WTC11 (cell line): ENCODE results near the gene WDR7.

ENCODE experiments used
- MXD4 ChIP-seq: fragments of 250-450 bp; sonication (Bioruptor Pico); IDR thresholded peaks from 2 replicates; pipeline ENCODE4 v1.8.0; 2021; ENCODE audit warnings: mild to moderate bottlenecking, moderate library complexity, borderline replicate concordance
- ZNF317 ChIP-seq: sonication (generic); formaldehyde crosslinking; IDR thresholded peaks from 2 replicates; pipeline ENCODE4 v1.8.1; 2023; ENCODE audit warnings: low read depth, mild to moderate bottlenecking, moderate library complexity, missing genetic modification reagents, borderline replicate concordance
- TF ChIP-seq, protein P1 (sequence below): fragments of 200-600 bp; IDR thresholded peaks from 2 replicates; pipeline ENCODE4 v1.8.0; 2022; ENCODE audit warnings: antibody characterized with exemption
- TF ChIP-seq, protein P2 (sequence below): sonication (generic); formaldehyde crosslinking; IDR thresholded peaks from 2 replicates; pipeline ENCODE4 v1.8.1; 2023; ENCODE audit warnings: mild to moderate bottlenecking, moderate library complexity, missing genetic modification reagents

DNA sequence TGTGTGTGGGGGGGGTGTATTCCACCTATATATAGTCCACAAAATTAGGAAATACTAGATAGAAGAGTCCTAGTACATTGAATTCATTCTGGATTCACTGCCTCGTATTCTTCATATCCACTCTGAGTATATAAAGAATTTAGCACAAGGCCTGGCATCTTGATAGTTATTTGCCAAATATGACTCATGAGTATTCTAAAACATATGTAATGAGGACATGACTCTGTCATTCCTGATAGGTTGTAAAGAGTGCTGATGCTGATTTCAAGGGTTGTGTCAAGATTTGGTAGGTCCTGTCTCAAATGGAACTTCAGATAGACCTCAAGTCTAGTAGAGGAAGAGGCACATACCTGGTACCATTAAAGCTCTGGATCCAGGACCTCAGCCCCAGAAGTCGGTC is 322.3 kb downstream of the WDR7 start:
- TF ChIP-seq MXD4 (CRISPR knock-in tag): no peak
- TF ChIP-seq, protein P1, sequence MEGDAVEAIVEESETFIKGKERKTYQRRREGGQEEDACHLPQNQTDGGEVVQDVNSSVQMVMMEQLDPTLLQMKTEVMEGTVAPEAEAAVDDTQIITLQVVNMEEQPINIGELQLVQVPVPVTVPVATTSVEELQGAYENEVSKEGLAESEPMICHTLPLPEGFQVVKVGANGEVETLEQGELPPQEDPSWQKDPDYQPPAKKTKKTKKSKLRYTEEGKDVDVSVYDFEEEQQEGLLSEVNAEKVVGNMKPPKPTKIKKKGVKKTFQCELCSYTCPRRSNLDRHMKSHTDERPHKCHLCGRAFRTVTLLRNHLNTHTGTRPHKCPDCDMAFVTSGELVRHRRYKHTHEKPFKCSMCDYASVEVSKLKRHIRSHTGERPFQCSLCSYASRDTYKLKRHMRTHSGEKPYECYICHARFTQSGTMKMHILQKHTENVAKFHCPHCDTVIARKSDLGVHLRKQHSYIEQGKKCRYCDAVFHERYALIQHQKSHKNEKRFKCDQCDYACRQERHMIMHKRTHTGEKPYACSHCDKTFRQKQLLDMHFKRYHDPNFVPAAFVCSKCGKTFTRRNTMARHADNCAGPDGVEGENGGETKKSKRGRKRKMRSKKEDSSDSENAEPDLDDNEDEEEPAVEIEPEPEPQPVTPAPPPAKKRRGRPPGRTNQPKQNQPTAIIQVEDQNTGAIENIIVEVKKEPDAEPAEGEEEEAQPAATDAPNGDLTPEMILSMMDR: no peak
- TF ChIP-seq, protein P2, sequence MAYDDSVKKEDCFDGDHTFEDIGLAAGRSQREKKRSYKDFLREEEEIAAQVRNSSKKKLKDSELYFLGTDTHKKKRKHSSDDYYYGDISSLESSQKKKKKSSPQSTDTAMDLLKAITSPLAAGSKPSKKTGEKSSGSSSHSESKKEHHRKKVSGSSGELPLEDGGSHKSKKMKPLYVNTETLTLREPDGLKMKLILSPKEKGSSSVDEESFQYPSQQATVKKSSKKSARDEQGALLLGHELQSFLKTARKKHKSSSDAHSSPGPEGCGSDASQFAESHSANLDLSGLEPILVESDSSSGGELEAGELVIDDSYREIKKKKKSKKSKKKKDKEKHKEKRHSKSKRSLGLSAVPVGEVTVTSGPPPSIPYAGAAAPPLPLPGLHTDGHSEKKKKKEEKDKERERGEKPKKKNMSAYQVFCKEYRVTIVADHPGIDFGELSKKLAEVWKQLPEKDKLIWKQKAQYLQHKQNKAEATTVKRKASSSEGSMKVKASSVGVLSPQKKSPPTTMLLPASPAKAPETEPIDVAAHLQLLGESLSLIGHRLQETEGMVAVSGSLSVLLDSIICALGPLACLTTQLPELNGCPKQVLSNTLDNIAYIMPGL (CRISPR knock-in tag): no peak
- no peak for TF ChIP-seq ZNF317
